Osteocyte (in vitro differentiated cells): ENCODE results near the gene TMEM151B. TPM values are rescaled to one million over a fixed set of nuclear protein-coding genes. Genes with fewer than 3 reads are reported as not detected.

Experiments
- DNase-seq: peaks from one replicate; pipeline ENCODE4 v3.0.0; 2021; ENCODE audit warnings: mixed read lengths; ENCODE audit not compliant: unreplicated experiment; ENCODE audit errors: extremely low spot score
- H3K27ac Mint-ChIP-seq: one replicate; pipeline ENCODE4 v1.8.0; 2021; ENCODE audit warnings: mild to moderate bottlenecking, mixed read lengths; ENCODE audit not compliant: unreplicated experiment
- H3K27me3 Mint-ChIP-seq: one replicate; pipeline ENCODE4 v1.8.0; 2021; ENCODE audit warnings: mixed read lengths; ENCODE audit not compliant: unreplicated experiment
- H3K36me3 Mint-ChIP-seq: one replicate; pipeline ENCODE4 v1.8.0; 2021; ENCODE audit warnings: mixed read lengths; ENCODE audit not compliant: unreplicated experiment
- H3K4me1 Mint-ChIP-seq: one replicate; pipeline ENCODE4 v1.8.0; 2021; ENCODE audit warnings: mixed read lengths; ENCODE audit not compliant: unreplicated experiment
- H3K4me3 Mint-ChIP-seq: one replicate; pipeline ENCODE4 v1.8.0; 2021; ENCODE audit warnings: mild to moderate bottlenecking, moderate library complexity, mixed read lengths; ENCODE audit not compliant: unreplicated experiment
- H3K9me3 Mint-ChIP-seq: one replicate; pipeline ENCODE4 v1.8.0; 2021; ENCODE audit warnings: mixed read lengths; ENCODE audit not compliant: unreplicated experiment
- CTCF ChIP-seq: fragments of 200-600 bp; sonication (generic); IDR thresholded peaks from 2 replicates; pipeline ENCODE4 v1.5.0; 2021; ENCODE audit warnings: antibody characterized with exemption, mild to moderate bottlenecking, moderate library complexity
- total RNA-seq: library from RNA; stranded (reverse); gene quantifications from 2 replicates; pipeline ENCODE4 v1.2.1, GENCODE V29; 2021

Gene TMEM151B
- total RNA-seq, 1 donor from 2014 or later = not detected

- Mint-ChIP-seq H3K4me3 (peak overlapping the region; percentile 82), H3K9me3 (no peaks in the 10 kb centered on the region), H3K27ac (peak overlapping the region; percentile 92), H3K36me3 (peaks cover 30% of the 10 kb centered on the region), H3K4me1 (peaks cover 55% of the 10 kb centered on the region), H3K27me3 (no peaks in the 10 kb centered on the region)
- no peak for DNase-seq
- no peak for TF ChIP-seq CTCF
These were observed 11.9 kb upstream of the TMEM151B start for GRCh38 chr6:44258325-44258863.

GRCh38 chr6:44258921-44259320, 11.3 kb upstream of the TMEM151B start:
- no peaks in the 10 kb centered on the region for H3K9me3 Mint-ChIP-seq
- H3K4me1 Mint-ChIP-seq = peaks cover 56% of the 10 kb centered on the region
- H3K36me3 Mint-ChIP-seq = peaks cover 25% of the 10 kb centered on the region
- H3K27ac Mint-ChIP-seq = peak overlapping the region; percentile 92
- DNase-seq = no peak
- H3K4me3 Mint-ChIP-seq = no peak overlapping the region
- H3K27me3 Mint-ChIP-seq = no peaks in the 10 kb centered on the region
- TF ChIP-seq CTCF = no peak

- Mint-ChIP-seq H3K36me3 (peaks cover 17% of the 10 kb centered on the region), H3K27ac (no peak overlapping the region), H3K9me3 (no peaks in the 10 kb centered on the region), H3K4me1 (peaks cover 55% of the 10 kb centered on the region), H3K27me3 (no peaks in the 10 kb centered on the region), H3K4me3 (no peak overlapping the region)
- DNase-seq = no peak
- TF ChIP-seq CTCF = no peak
These were observed 10.2 kb upstream of the TMEM151B start for GRCh38 chr6:44260011-44260410.

- Mint-ChIP-seq H3K9me3 (no peaks in the 10 kb centered on the region), H3K4me3 (no peak overlapping the region), H3K27me3 (no peaks in the 10 kb centered on the region), H3K4me1 (peaks cover 48% of the 10 kb centered on the region), H3K27ac (no peak overlapping the region), H3K36me3 (peaks cover 15% of the 10 kb centered on the region)
- no peak for DNase-seq
- TF ChIP-seq CTCF = no peak
These were observed 9.6 kb upstream of the TMEM151B start for GRCh38 chr6:44260451-44261297.

- TF ChIP-seq CTCF = no peak
- Mint-ChIP-seq H3K9me3 (no peaks in the 10 kb centered on the region), H3K27ac (no peak overlapping the region), H3K27me3 (no peaks in the 10 kb centered on the region), H3K4me1 (peaks cover 39% of the 10 kb centered on the region), H3K36me3 (peaks cover 15% of the 10 kb centered on the region), H3K4me3 (no peak overlapping the region)
- DNase-seq = no peak
These were observed 8.7 kb upstream of the TMEM151B start for GRCh38 chr6:44261581-44261980.
